Measurements from ENCODE around the gene CHST2.

CHST2 gene

DNA sequence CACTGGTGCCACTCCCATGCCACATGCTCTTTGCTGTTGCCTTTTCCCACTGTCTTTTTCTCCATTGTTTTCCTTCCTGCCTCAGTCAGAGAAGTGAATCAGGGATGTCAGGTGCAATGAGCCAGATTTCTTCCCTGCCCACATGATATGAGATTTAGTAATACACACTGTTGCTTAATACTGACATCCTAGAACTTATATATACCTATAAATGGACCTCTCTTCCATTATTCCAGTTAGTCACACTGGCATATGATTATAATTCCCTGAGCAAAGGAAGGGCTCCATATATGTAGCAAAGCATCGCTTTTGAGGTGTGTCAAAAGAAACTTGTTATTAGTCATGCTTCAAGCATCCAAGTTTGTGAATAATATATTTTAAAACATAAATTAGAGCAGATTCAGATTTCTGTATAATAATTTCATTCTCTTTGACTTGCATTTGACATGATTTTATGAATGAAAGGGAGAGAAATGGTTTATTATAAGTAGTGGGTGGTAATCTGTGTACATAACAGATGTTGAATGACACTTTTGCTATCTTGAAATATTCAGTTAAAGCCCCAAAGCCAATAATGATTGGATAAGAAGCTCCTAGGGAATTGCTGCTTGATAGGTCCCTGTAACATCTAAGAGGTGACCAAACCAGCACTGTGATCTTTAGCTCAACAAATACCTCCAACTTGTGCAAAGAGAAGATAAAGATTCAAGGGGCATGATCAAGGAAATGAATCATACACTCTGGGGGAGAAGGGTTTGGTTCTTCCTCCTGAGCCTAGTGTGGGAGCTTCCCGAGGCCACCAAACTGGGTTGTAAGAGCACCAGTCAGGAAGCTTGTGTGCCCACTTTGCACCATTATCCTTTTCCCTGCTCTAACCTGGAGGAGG lies 48.6 kb downstream of the CHST2 start:
- Histone ChIP-seq H3K4me3 (ENCODE audit: low read depth, low read length) (no peak overlapping the region), H3K4me1 (ENCODE audit: control insufficient read depth, insufficient read depth, low read length, unreplicated experiment) (peaks cover 54% of the 10 kb centered on the region), H3K27ac (ENCODE audit: low read depth, low read length) (peak overlapping the region; percentile 67), H2AFZ (ENCODE audit: low read length, unreplicated experiment) (no peak overlapping the region), H3K27me3 (ENCODE audit: insufficient read depth, low read length) (no peaks in the 10 kb centered on the region), H3K36me3 (ENCODE audit: insufficient read depth, low read length) (no peaks in the 10 kb centered on the region), H3K79me2 (ENCODE audit: control insufficient read depth, insufficient read depth, low read length, unreplicated experiment) (no peaks in the 10 kb centered on the region)

GRCh38 chr3:143168855-143169192 lies 49.3 kb downstream of the CHST2 start:
- peaks cover 54% of the 10 kb centered on the region for H3K4me1 ChIP-seq (ENCODE audit: control insufficient read depth, insufficient read depth, low read length, unreplicated experiment)
- H3K36me3 ChIP-seq (ENCODE audit: insufficient read depth, low read length) = no peaks in the 10 kb centered on the region
- peak overlapping the region; percentile 67 for H3K27ac ChIP-seq (ENCODE audit: low read depth, low read length)
- H3K4me3 ChIP-seq (ENCODE audit: low read depth, low read length) = no peak overlapping the region
- no peaks in the 10 kb centered on the region for H3K27me3 ChIP-seq (ENCODE audit: insufficient read depth, low read length)
- H2AFZ ChIP-seq (ENCODE audit: low read length, unreplicated experiment) = no peak overlapping the region
- no peaks in the 10 kb centered on the region for H3K79me2 ChIP-seq (ENCODE audit: control insufficient read depth, insufficient read depth, low read length, unreplicated experiment)

- H3K36me3 ChIP-seq (ENCODE audit: insufficient read depth, low read length) = no peaks in the 10 kb centered on the region
- H3K4me3 ChIP-seq (ENCODE audit: low read depth, low read length) = no peak overlapping the region
- no peak overlapping the region for H2AFZ ChIP-seq (ENCODE audit: low read length, unreplicated experiment)
- peaks cover 54% of the 10 kb centered on the region for H3K4me1 ChIP-seq (ENCODE audit: control insufficient read depth, insufficient read depth, low read length, unreplicated experiment)
- no peaks in the 10 kb centered on the region for H3K79me2 ChIP-seq (ENCODE audit: control insufficient read depth, insufficient read depth, low read length, unreplicated experiment)
- H3K27ac ChIP-seq (ENCODE audit: low read depth, low read length) = no peak overlapping the region
- no peaks in the 10 kb centered on the region for H3K27me3 ChIP-seq (ENCODE audit: insufficient read depth, low read length)
These were observed 50.5 kb downstream of the CHST2 start for GRCh38 chr3:143170074-143170473.

GRCh38 chr3:143170676-143171075 lies 51.1 kb downstream of the CHST2 start:
- H3K79me2 ChIP-seq (ENCODE audit: control insufficient read depth, insufficient read depth, low read length, unreplicated experiment) = no peaks in the 10 kb centered on the region
- H3K4me1 ChIP-seq (ENCODE audit: control insufficient read depth, insufficient read depth, low read length, unreplicated experiment) = peaks cover 49% of the 10 kb centered on the region
- no peak overlapping the region for H3K4me3 ChIP-seq (ENCODE audit: low read depth, low read length)
- H3K36me3 ChIP-seq (ENCODE audit: insufficient read depth, low read length) = no peaks in the 10 kb centered on the region
- peak overlapping the region; percentile 15 for H2AFZ ChIP-seq (ENCODE audit: low read length, unreplicated experiment)
- H3K27ac ChIP-seq (ENCODE audit: low read depth, low read length) = peak overlapping the region; percentile 69
- no peaks in the 10 kb centered on the region for H3K27me3 ChIP-seq (ENCODE audit: insufficient read depth, low read length)

DNA sequence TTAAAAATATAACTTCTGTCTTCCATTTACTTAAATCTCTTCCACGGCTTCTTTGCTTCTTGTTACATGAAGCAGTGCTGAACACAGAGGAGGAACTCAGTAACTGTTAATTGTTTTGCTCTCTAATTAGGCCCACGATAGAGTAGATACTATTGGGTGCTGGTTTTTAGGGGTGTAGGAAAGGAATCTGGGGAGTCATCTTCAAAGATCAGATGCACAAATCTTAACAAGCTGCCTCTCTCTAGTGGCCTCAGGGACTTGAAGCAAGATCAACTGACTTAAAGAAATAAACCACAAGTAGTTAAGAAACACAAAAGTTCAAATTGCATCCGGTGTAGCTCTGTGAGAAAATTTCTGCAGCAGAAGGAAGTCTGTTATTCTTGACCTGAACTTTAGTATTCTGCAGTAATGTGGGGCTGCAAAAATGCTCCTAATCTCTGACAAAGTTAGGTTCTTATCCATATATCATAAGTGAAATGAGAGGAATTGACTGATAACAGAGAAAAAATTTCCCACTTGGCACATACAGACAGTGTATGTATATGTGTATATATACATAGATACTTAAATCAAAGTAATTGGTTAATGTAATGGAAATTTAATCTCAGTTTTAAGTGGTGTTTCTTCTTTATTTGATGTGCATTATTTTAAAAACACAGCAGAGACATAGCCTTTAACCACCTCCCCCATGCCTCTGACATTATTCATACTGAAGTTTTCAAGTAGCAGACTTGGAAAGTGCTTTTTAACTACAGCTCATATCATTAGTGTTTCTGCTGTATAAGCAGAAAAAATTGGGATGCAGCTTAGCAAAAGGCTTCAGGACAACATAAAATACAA lies 51.8 kb downstream of the CHST2 start:
- Histone ChIP-seq H2AFZ (ENCODE audit: low read length, unreplicated experiment) (peak overlapping the region; percentile 15), H3K4me1 (ENCODE audit: control insufficient read depth, insufficient read depth, low read length, unreplicated experiment) (peaks cover 43% of the 10 kb centered on the region), H3K27ac (ENCODE audit: low read depth, low read length) (peak overlapping the region; percentile 69)

DNA sequence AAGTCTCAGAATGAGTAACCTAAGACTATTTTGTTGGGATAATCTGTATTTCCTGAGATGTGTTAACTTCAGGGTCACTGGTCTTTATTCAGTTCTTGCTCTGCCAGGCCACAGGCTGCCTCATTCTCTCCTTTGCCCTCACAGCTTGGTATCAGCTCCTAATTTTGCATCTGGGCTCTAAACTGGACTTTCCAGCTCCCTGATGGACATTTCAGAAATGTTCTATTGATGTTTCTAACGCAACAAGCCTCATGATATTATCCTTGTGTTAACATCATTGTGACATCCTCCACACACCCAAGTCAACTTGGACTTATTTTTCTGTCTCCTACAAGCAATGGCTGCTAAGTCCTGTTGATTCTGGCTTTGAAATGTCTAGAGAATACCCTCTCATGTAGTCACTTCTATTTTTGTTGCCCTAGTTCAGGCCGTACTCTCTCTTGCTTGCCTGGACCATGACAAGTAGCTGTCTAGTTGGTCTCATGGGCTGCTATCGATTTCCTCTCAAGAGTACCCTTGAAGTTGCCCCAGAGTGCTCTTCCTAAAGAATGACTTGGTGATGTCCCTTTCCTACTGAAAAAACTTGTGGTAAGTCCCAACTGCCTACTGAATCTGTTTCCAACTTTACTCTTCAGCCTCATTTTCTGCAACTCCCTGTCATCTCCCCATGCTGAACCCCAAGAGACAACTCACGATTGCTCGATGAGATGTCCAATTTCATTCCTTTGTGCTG lies 52.7 kb downstream of the CHST2 start:
- H3K4me1 ChIP-seq (ENCODE audit: control insufficient read depth, insufficient read depth, low read length, unreplicated experiment) = peaks cover 42% of the 10 kb centered on the region
- H3K27ac ChIP-seq (ENCODE audit: low read depth, low read length) = peak overlapping the region; percentile 69; the same call in 1 of the 2 replicates

More for the DNA sequence above, 51.8 kb downstream of the CHST2 start:
- Histone ChIP-seq H3K36me3 (ENCODE audit: insufficient read depth, low read length) (no peaks in the 10 kb centered on the region), H3K79me2 (ENCODE audit: control insufficient read depth, insufficient read depth, low read length, unreplicated experiment) (no peaks in the 10 kb centered on the region), H3K4me3 (ENCODE audit: low read depth, low read length) (no peak overlapping the region), H3K27me3 (ENCODE audit: insufficient read depth, low read length) (no peaks in the 10 kb centered on the region)

GRCh38 chr3:143172795-143173145 lies 53.2 kb downstream of the CHST2 start:
- H3K4me3 ChIP-seq (ENCODE audit: low read depth, low read length) = no peak overlapping the region
- H3K27me3 ChIP-seq (ENCODE audit: insufficient read depth, low read length) = no peaks in the 10 kb centered on the region
- H3K36me3 ChIP-seq (ENCODE audit: insufficient read depth, low read length) = no peaks in the 10 kb centered on the region
- H2AFZ ChIP-seq (ENCODE audit: low read length, unreplicated experiment) = no peak overlapping the region
- H3K79me2 ChIP-seq (ENCODE audit: control insufficient read depth, insufficient read depth, low read length, unreplicated experiment) = no peaks in the 10 kb centered on the region
- H3K27ac ChIP-seq (ENCODE audit: low read depth, low read length) = no peak overlapping the region
- peaks cover 37% of the 10 kb centered on the region for H3K4me1 ChIP-seq (ENCODE audit: control insufficient read depth, insufficient read depth, low read length, unreplicated experiment)

More for the DNA sequence above, 52.7 kb downstream of the CHST2 start:
- Histone ChIP-seq H3K27me3 (ENCODE audit: insufficient read depth, low read length) (no peaks in the 10 kb centered on the region), H3K36me3 (ENCODE audit: insufficient read depth, low read length) (no peaks in the 10 kb centered on the region), H3K4me3 (ENCODE audit: low read depth, low read length) (no peak overlapping the region), H2AFZ (ENCODE audit: low read length, unreplicated experiment) (no peak overlapping the region), H3K79me2 (ENCODE audit: control insufficient read depth, insufficient read depth, low read length, unreplicated experiment) (no peaks in the 10 kb centered on the region)

- H3K4me1 ChIP-seq (ENCODE audit: control insufficient read depth, insufficient read depth, low read length, unreplicated experiment) = peaks cover 32% of the 10 kb centered on the region
These were observed 53.7 kb downstream of the CHST2 start for GRCh38 chr3:143173242-143173641.

More at GRCh38 chr3:143173242-143173641, 53.7 kb downstream of the CHST2 start:
- Histone ChIP-seq H3K79me2 (ENCODE audit: control insufficient read depth, insufficient read depth, low read length, unreplicated experiment) (no peaks in the 10 kb centered on the region), H3K4me3 (ENCODE audit: low read depth, low read length) (no peak overlapping the region), H3K36me3 (ENCODE audit: insufficient read depth, low read length) (no peaks in the 10 kb centered on the region), H3K27me3 (ENCODE audit: insufficient read depth, low read length) (no peaks in the 10 kb centered on the region), H2AFZ (ENCODE audit: low read length, unreplicated experiment) (no peak overlapping the region), H3K27ac (ENCODE audit: low read depth, low read length) (no peak overlapping the region)

Data from ACC112 (cell line).